Measurements from ENCODE around the gene GPATCH1. TPM values are rescaled to one million over a fixed set of nuclear protein-coding genes. Genes with fewer than 3 reads are reported as not detected.
A peak's percentile ranks its signal among the peaks of the same experiment; 100 is the strongest.

Gene GPATCH1
- total RNA-seq, 4 donors from 2014 or later = 3.6 to 9.3 (median 6.2) TPM

GRCh38 chr19:33064792-33065550 lies 16.0 kb upstream of the GPATCH1 start, which contains the start of gene RHPN2:
Gene RHPN2, minus strand, starts transcription at chr19:33064888. Its CDS starts 36 bp downstream, at chr19:33064852.
- 7% methylated on average over 15 of the region's 86 CpGs; no CpG with 5 or more reads in 1 of the 2 donors for WGBS, 2 donors
- Histone ChIP-seq H3K4me3 (peak within 1 kb of the TSS; percentile 49 to 83 (median 68)), H3K36me3 (no peaks in the 10 kb centered on the region), H3K9me3 (no peaks in the 10 kb centered on the region), H3K27me3 (peaks cover 0 to 48% (median 5%) of the 10 kb centered on the region in 4 donors), H3K27ac (peak within 1 kb of the TSS in 3 of 4 donors; percentile 29 to 58 (median 35)), H3K4me1 (peaks cover 14 to 27% (median 17%) of the 10 kb centered on the region in 3 donors)
- TF ChIP-seq POLR2A (IDR thresholded peaks at IDR 0.05) = no peak
- no peak for TF ChIP-seq CTCF (IDR thresholded peaks at IDR 0.05)
- intact Hi-C loops (cut with DNase I) = no loop called here
- no peak for DNase-seq

GRCh38 chr19:33066543-33066942 lies 14.4 kb upstream of the GPATCH1 start:
- Histone ChIP-seq H3K9me3 (no peaks in the 10 kb centered on the region), H3K4me1 (peaks cover 14 to 27% (median 17%) of the 10 kb centered on the region in 3 donors), H3K36me3 (no peaks in the 10 kb centered on the region), H3K4me3 (no peak overlapping the region), H3K27me3 (peaks cover 0 to 41% (median 5%) of the 10 kb centered on the region in 4 donors), H3K27ac (no peak overlapping the region)
- intact Hi-C loops (cut with DNase I) = no loop called here
- WGBS, 2 donors = 81 to 83% methylated on average over 15 to 18 of the region's 18 CpGs
- TF ChIP-seq POLR2A (IDR thresholded peaks at IDR 0.05) = no peak
- TF ChIP-seq CTCF (IDR thresholded peaks at IDR 0.05) = no peak
- no peak for DNase-seq

GRCh38 chr19:33067121-33067520 lies 13.9 kb upstream of the GPATCH1 start:
- TF ChIP-seq POLR2A (IDR thresholded peaks at IDR 0.05) (no peak), CTCF (IDR thresholded peaks at IDR 0.05) (no peak)
- Histone ChIP-seq H3K27me3 (peaks cover 0 to 35% (median 5%) of the 10 kb centered on the region in 4 donors), H3K4me3 (no peak overlapping the region), H3K36me3 (no peaks in the 10 kb centered on the region), H3K27ac (no peak overlapping the region), H3K9me3 (no peaks in the 10 kb centered on the region), H3K4me1 (peaks cover 14 to 27% (median 17%) of the 10 kb centered on the region in 3 donors)
- 56 to 64% methylated on average over 7 to 8 of the region's 8 CpGs for WGBS, 2 donors
- DNase-seq = no peak
- intact Hi-C loops (cut with DNase I) = no loop called here

GRCh38 chr19:33071887-33072286 lies 9.1 kb upstream of the GPATCH1 start:
- intact Hi-C loops (cut with DNase I) = no loop called here
- Histone ChIP-seq H3K27me3 (no peaks in the 10 kb centered on the region), H3K27ac (no peak overlapping the region), H3K36me3 (no peaks in the 10 kb centered on the region), H3K4me1 (no peaks in the 10 kb centered on the region), H3K9me3 (no peaks in the 10 kb centered on the region), H3K4me3 (no peak overlapping the region)
- no peak for DNase-seq
- 44 to 58% methylated on average over 7 of the region's 7 CpGs for WGBS, 2 donors
- no peak for TF ChIP-seq POLR2A (IDR thresholded peaks at IDR 0.05)
- TF ChIP-seq CTCF (IDR thresholded peaks at IDR 0.05) = no peak

- H3K27ac ChIP-seq = no peak overlapping the region
- H3K4me1 ChIP-seq = peaks cover 0 to 11% (median 2%) of the 10 kb centered on the region in 3 donors
- TF ChIP-seq CTCF (IDR thresholded peaks at IDR 0.05) (no peak), POLR2A (IDR thresholded peaks at IDR 0.05) (no peak)
- no peaks in the 10 kb centered on the region for H3K27me3 ChIP-seq
- DNase-seq = no peak
- intact Hi-C loops (cut with DNase I) = no loop called here
- WGBS, 2 donors = 75 to 89% methylated on average over 2 of the region's 2 CpGs
- H3K36me3 ChIP-seq = no peaks in the 10 kb centered on the region
- no peaks in the 10 kb centered on the region for H3K9me3 ChIP-seq
- no peak overlapping the region for H3K4me3 ChIP-seq
Measured at GRCh38 chr19:33075519-33075918, 5.5 kb upstream of the GPATCH1 start.

Data from esophagus squamous epithelium (tissue), 5 donors.